NT2/D1 (cell line): ENCODE data around the gene HVCN1.
A peak's percentile ranks its signal among the peaks of the same experiment; 100 is the strongest.

Source experiments
- DNase-seq: peaks from one replicate; pipeline ENCODE4 v3.0.0-alpha.2; 2011; ENCODE audit warnings: low read depth, low spot score
- H3K27me3 ChIP-seq: 2 replicates; pipeline ENCODE4 v1.6.0; 2011; ENCODE audit warnings: mild to moderate bottlenecking; ENCODE audit not compliant: insufficient read length, insufficient read depth
- H3K36me3 ChIP-seq: 2 replicates; pipeline ENCODE4 v1.6.1; 2011; ENCODE audit warnings: mild to moderate bottlenecking, low read length, mixed read lengths; ENCODE audit not compliant: insufficient read depth, insufficient read length
- H3K4me1 ChIP-seq: 2 replicates; pipeline ENCODE4 v1.5.1; 2011; ENCODE audit not compliant: insufficient read depth, insufficient read length
- H3K4me3 ChIP-seq: 2 replicates; pipeline ENCODE4 v1.5.1; 2011; ENCODE audit warnings: low read depth; ENCODE audit not compliant: insufficient read length
- H3K9ac ChIP-seq: 2 replicates; pipeline ENCODE4 v1.6.0; 2011; ENCODE audit warnings: low read depth; ENCODE audit not compliant: insufficient read length
- H3K9me3 ChIP-seq: 2 replicates; pipeline ENCODE4 v1.5.1; 2011; ENCODE audit warnings: mild to moderate bottlenecking, low read length; ENCODE audit not compliant: insufficient read depth
- SUZ12 ChIP-seq: IDR thresholded peaks from 2 replicates; pipeline ENCODE4 v1.6.1; 2011; ENCODE audit not compliant: insufficient read length, insufficient read depth; ENCODE audit errors: extremely low read depth
- YY1 ChIP-seq: IDR thresholded peaks from 2 replicates; pipeline ENCODE4 v1.6.1; 2011; ENCODE audit not compliant: insufficient read length, insufficient read depth
- ZNF274 ChIP-seq: IDR thresholded peaks from 2 replicates; pipeline ENCODE4 v1.6.1; 2011; ENCODE audit warnings: mild to moderate bottlenecking, low read depth, low read length

HVCN1 gene

GRCh38 chr12:110686294-110686903, 2.5 kb downstream of the HVCN1 start:
- H3K36me3 ChIP-seq = no peaks in the 10 kb centered on the region
- DNase-seq = no peak
- peaks cover 12% of the 10 kb centered on the region for H3K4me1 ChIP-seq
- TF ChIP-seq YY1 (no peak), ZNF274 (no peak), SUZ12 (no peak)
- no peaks in the 10 kb centered on the region for H3K9me3 ChIP-seq
- H3K9ac ChIP-seq = no peak overlapping the region
- H3K4me3 ChIP-seq = no peak overlapping the region
- peaks cover 19% of the 10 kb centered on the region for H3K27me3 ChIP-seq

GRCh38 chr12:110684312-110684836, 4.5 kb downstream of the HVCN1 start:
- Histone ChIP-seq H3K9me3 (no peaks in the 10 kb centered on the region), H3K9ac (no peak overlapping the region), H3K27me3 (peaks cover 19% of the 10 kb centered on the region), H3K36me3 (no peaks in the 10 kb centered on the region), H3K4me1 (peaks cover 7% of the 10 kb centered on the region), H3K4me3 (no peak overlapping the region)
- no peak for DNase-seq
- no peak for TF ChIP-seq SUZ12
- TF ChIP-seq ZNF274 = no peak
- no peak for TF ChIP-seq YY1

- no peak for TF ChIP-seq YY1
- TF ChIP-seq SUZ12 = no peak
- no peak for TF ChIP-seq ZNF274
- no peak for DNase-seq
- H3K36me3 ChIP-seq = no peaks in the 10 kb centered on the region
- peaks cover 19% of the 10 kb centered on the region for H3K27me3 ChIP-seq
- peaks cover 9% of the 10 kb centered on the region for H3K4me1 ChIP-seq
- no peak overlapping the region for H3K4me3 ChIP-seq
- no peaks in the 10 kb centered on the region for H3K9me3 ChIP-seq
- H3K9ac ChIP-seq = no peak overlapping the region
Observed at GRCh38 chr12:110683888-110684287, 5.0 kb downstream of the HVCN1 start.

GRCh38 chr12:110680032-110680431, 8.9 kb downstream of the HVCN1 start:
- Histone ChIP-seq H3K9ac (peak overlapping the region; percentile 22), H3K4me1 (peaks cover 2% of the 10 kb centered on the region), H3K4me3 (no peak overlapping the region), H3K36me3 (no peaks in the 10 kb centered on the region), H3K27me3 (no peaks in the 10 kb centered on the region), H3K9me3 (no peaks in the 10 kb centered on the region)
- no peak for TF ChIP-seq ZNF274
- no peak for TF ChIP-seq SUZ12
- TF ChIP-seq YY1 = no peak
- DNase-seq = no peak

- no peak for DNase-seq
- H3K9ac ChIP-seq = no peak overlapping the region
- TF ChIP-seq SUZ12 = no peak
- no peak for TF ChIP-seq YY1
- no peak for TF ChIP-seq ZNF274
- H3K4me3 ChIP-seq = no peak overlapping the region
- H3K36me3 ChIP-seq = no peaks in the 10 kb centered on the region
- peaks cover 2% of the 10 kb centered on the region for H3K4me1 ChIP-seq
- no peaks in the 10 kb centered on the region for H3K9me3 ChIP-seq
- no peaks in the 10 kb centered on the region for H3K27me3 ChIP-seq
Observed at GRCh38 chr12:110679201-110679600, 9.7 kb downstream of the HVCN1 start.

GRCh38 chr12:110677982-110678381, 10.9 kb downstream of the HVCN1 start:
- no peak overlapping the region for H3K9ac ChIP-seq
- peaks cover 2% of the 10 kb centered on the region for H3K4me1 ChIP-seq
- H3K4me3 ChIP-seq = no peak overlapping the region

GRCh38 chr12:110677206-110677911, 11.6 kb downstream of the HVCN1 start:
- H3K9me3 ChIP-seq = no peaks in the 10 kb centered on the region
- H3K4me3 ChIP-seq = no peak overlapping the region
- no peak for DNase-seq
- H3K9ac ChIP-seq = no peak overlapping the region
- peaks cover 2% of the 10 kb centered on the region for H3K4me1 ChIP-seq
- no peaks in the 10 kb centered on the region for H3K36me3 ChIP-seq
- TF ChIP-seq ZNF274 = no peak
- no peak for TF ChIP-seq YY1
- no peak for TF ChIP-seq SUZ12
- no peaks in the 10 kb centered on the region for H3K27me3 ChIP-seq

More at GRCh38 chr12:110677982-110678381, 10.9 kb downstream of the HVCN1 start:
- no peak for DNase-seq
- Histone ChIP-seq H3K9me3 (no peaks in the 10 kb centered on the region), H3K36me3 (no peaks in the 10 kb centered on the region), H3K27me3 (no peaks in the 10 kb centered on the region)
- no peak for TF ChIP-seq ZNF274
- TF ChIP-seq SUZ12 = no peak
- no peak for TF ChIP-seq YY1
